ENCODE measurements around the gene SRBD1. TPM values are rescaled to one million over a fixed set of nuclear protein-coding genes. Genes with fewer than 3 reads are reported as not detected.

Gene SRBD1
- total RNA-seq, 4 donors from 2014 or later = 9.0 to 22.0 (median 13.0) TPM

DNA sequence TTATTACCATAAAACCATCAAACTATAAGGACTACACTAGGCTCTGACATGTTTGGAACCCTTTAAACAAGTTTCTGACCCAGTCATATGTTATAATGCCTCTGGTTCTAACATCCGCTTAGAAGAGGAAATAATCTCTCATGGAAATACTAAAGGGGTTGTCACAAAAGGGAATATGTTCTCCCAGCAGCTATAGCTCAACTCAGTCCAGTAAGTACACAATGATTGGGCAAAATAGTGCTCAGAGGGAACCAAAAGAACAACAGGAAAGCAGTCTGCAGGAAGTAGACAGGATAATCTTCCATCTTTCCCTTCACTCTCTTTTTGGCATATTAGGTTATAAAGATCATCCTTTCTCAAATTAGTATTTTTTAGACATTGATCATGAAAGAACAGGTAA is 4.3 kb downstream of the SRBD1 start:
- H3K27ac ChIP-seq (replicated peaks in 1 of 4) = no peak overlapping the region
- no peak for TF ChIP-seq POLR2AphosphoS5 (IDR thresholded peaks at IDR 0.05)
- TF ChIP-seq, protein P1, sequence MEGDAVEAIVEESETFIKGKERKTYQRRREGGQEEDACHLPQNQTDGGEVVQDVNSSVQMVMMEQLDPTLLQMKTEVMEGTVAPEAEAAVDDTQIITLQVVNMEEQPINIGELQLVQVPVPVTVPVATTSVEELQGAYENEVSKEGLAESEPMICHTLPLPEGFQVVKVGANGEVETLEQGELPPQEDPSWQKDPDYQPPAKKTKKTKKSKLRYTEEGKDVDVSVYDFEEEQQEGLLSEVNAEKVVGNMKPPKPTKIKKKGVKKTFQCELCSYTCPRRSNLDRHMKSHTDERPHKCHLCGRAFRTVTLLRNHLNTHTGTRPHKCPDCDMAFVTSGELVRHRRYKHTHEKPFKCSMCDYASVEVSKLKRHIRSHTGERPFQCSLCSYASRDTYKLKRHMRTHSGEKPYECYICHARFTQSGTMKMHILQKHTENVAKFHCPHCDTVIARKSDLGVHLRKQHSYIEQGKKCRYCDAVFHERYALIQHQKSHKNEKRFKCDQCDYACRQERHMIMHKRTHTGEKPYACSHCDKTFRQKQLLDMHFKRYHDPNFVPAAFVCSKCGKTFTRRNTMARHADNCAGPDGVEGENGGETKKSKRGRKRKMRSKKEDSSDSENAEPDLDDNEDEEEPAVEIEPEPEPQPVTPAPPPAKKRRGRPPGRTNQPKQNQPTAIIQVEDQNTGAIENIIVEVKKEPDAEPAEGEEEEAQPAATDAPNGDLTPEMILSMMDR (IDR thresholded peaks at IDR 0.05) = no peak
- TF ChIP-seq EP300 (IDR thresholded peaks at IDR 0.05) = no peak
- TF ChIP-seq POLR2A (IDR thresholded peaks at IDR 0.05; ENCODE audit: low read depth) = no peak
- H3K27me3 ChIP-seq = no peaks in the 10 kb centered on the region
- WGBS = 79% methylated on average over 1 of the region's 1 CpG
- H3K4me1 ChIP-seq = peaks cover 10 to 19% (median 18%) of the 10 kb centered on the region in 4 donors
- H3K4me3 ChIP-seq = no peak overlapping the region
- intact Hi-C loops (cut with DNase I) = no loop called here
- H3K9me3 ChIP-seq = no peaks in the 10 kb centered on the region
- H3K36me3 ChIP-seq = peaks cover 1 to 32% (median 11%) of the 10 kb centered on the region in 4 donors
- no peak for DNase-seq (ENCODE audit: extremely low spot score)

DNA sequence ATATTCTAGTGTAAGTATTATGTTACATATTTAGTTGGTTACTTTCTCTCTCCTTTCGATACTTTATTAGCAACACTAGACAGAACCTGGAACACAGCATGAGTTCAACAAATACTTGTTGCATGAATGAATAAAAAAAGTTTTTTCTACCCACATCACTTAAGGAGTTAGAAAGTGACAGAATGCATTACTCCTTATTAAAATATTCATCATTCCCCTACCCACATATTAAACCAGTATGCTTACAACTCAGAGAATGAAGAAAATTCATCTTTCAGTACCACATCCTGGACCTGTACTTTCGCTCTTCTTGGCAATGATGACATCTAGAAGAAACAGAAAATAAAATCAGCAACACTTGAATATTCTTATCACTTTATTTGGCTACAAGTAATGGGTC is 6.0 kb downstream of the SRBD1 start:
- Histone ChIP-seq H3K4me3 (no peak overlapping the region), H3K9me3 (no peaks in the 10 kb centered on the region), H3K27me3 (no peaks in the 10 kb centered on the region), H3K4me1 (peaks cover 5 to 10% (median 9%) of the 10 kb centered on the region in 4 donors), H3K27ac (replicated peaks in 1 of 4) (no peak overlapping the region), H3K36me3 (peaks cover 13 to 49% (median 23%) of the 10 kb centered on the region in 4 donors)
- no peak for DNase-seq (ENCODE audit: extremely low spot score)
- WGBS = 94% methylated on average over 2 of the region's 2 CpGs
- TF ChIP-seq POLR2A (IDR thresholded peaks at IDR 0.05; ENCODE audit: low read depth) (no peak), POLR2AphosphoS5 (IDR thresholded peaks at IDR 0.05) (no peak), EP300 (IDR thresholded peaks at IDR 0.05) (no peak)
- TF ChIP-seq, protein P1 (IDR thresholded peaks at IDR 0.05) = no peak
- intact Hi-C loops (cut with DNase I) = no loop called here

DNA sequence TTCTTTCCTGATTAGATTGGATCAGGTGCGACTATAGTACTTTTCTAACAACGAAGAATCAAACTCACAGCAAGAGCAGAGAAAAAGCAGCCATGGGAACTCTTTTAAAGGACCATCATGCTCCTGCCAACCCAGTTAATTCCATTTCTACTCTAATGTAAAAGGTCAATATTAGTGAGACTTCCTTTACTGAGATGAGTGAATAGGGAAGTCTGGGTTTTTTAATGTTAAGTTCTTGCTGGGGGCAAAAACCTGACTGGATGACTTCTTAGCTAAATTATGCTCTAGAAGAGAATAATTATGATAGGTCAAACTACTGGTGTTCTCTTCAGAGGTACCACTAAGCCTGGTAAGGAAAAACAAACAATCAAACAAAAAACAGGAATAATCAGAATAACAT is 8.4 kb downstream of the SRBD1 start:
- no peak overlapping the region for H3K27ac ChIP-seq (replicated peaks in 1 of 4)
- H3K4me3 ChIP-seq = no peak overlapping the region
- no peaks in the 10 kb centered on the region for H3K9me3 ChIP-seq
- TF ChIP-seq EP300 (IDR thresholded peaks at IDR 0.05) (no peak), POLR2AphosphoS5 (IDR thresholded peaks at IDR 0.05) (no peak), POLR2A (IDR thresholded peaks at IDR 0.05; ENCODE audit: low read depth) (no peak)
- TF ChIP-seq, protein P1 (IDR thresholded peaks at IDR 0.05) = no peak
- no peak for DNase-seq (ENCODE audit: extremely low spot score)
- H3K27me3 ChIP-seq = no peaks in the 10 kb centered on the region
- intact Hi-C loops (cut with DNase I) = no loop called here
- peaks cover 18 to 74% (median 42%) of the 10 kb centered on the region in 4 donors for H3K36me3 ChIP-seq
- 95% methylated on average over 2 of the region's 2 CpGs for WGBS
- no peaks in the 10 kb centered on the region for H3K4me1 ChIP-seq

DNA sequence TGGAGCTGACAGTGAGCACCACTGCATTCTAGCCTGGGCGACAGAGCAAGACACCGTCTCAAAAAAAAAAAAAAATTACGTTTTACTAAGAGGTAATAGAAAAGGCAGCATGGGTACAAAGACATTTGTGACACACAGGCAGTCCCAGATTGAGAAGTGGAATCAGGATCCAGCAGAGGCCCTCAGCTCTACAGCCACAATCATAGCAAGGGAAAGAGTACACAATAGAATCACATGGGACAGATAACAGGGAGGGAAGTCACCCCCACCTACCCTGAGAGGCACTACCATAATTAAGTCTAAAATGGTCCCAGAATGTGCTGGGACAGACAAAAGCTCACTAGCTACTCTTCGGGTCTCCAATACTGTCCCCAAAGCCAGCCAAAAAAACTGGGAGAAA is 12.5 kb downstream of the SRBD1 start:
- no peak for DNase-seq (ENCODE audit: extremely low spot score)
- Histone ChIP-seq H3K4me1 (peaks cover 0 to 10% (median 3%) of the 10 kb centered on the region in 4 donors), H3K27ac (replicated peaks in 1 of 4) (no peak overlapping the region), H3K36me3 (peaks cover 18 to 64% (median 38%) of the 10 kb centered on the region in 4 donors), H3K27me3 (no peaks in the 10 kb centered on the region), H3K4me3 (no peak overlapping the region), H3K9me3 (no peaks in the 10 kb centered on the region)
- WGBS = 88% methylated on average over 4 of the region's 4 CpGs
- intact Hi-C loops (cut with DNase I) = no loop called here
- TF ChIP-seq POLR2AphosphoS5 (IDR thresholded peaks at IDR 0.05) = no peak
- no peak for TF ChIP-seq EP300 (IDR thresholded peaks at IDR 0.05)
- TF ChIP-seq, protein P1 (IDR thresholded peaks at IDR 0.05) = no peak
- TF ChIP-seq POLR2A (IDR thresholded peaks at IDR 0.05; ENCODE audit: low read depth) = no peak

DNA sequence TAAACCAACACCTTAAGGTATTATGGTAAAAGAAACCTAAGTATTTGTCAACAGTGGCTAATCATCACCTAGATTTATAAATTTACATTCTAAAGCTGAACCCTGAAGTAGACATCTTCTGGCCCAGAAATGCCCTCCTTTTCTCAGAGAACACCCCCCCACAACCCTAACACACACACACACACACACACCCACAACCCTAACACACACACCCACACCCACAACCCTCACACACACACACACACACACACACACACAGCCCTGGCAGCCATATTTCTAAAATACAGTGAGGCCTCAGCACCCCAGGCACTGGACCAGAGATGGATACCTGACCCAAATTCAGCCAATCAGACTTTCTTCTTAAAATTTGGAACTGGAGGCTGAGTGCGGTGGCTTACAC is 14.3 kb downstream of the SRBD1 start:
- no peak overlapping the region for H3K4me3 ChIP-seq
- peaks cover 0 to 10% (median 3%) of the 10 kb centered on the region in 4 donors for H3K4me1 ChIP-seq
- no peak for TF ChIP-seq POLR2A (IDR thresholded peaks at IDR 0.05; ENCODE audit: low read depth)
- TF ChIP-seq, protein P1 (IDR thresholded peaks at IDR 0.05) = no peak
- TF ChIP-seq POLR2AphosphoS5 (IDR thresholded peaks at IDR 0.05) = no peak
- no peak for TF ChIP-seq EP300 (IDR thresholded peaks at IDR 0.05)
- H3K9me3 ChIP-seq = no peaks in the 10 kb centered on the region
- DNase-seq (ENCODE audit: extremely low spot score) = no peak
- peaks cover 16 to 55% (median 35%) of the 10 kb centered on the region in 4 donors for H3K36me3 ChIP-seq
- 100% methylated on average over 1 of the region's 1 CpG for WGBS
- intact Hi-C loops (cut with DNase I) = no loop called here
- no peaks in the 10 kb centered on the region for H3K27me3 ChIP-seq
- H3K27ac ChIP-seq (replicated peaks in 1 of 4) = no peak overlapping the region

All from esophagus muscularis mucosa (tissue), 4 donors.